ENCODE results near the gene HLCS.

The HLCS gene

GRCh38 chr21:36883532-36884486 lies 82.7 kb downstream of the HLCS start:
- DNase-seq (ENCODE audit: low read depth in 2 of 2): no peak

GRCh38 chr21:36882776-36883175 lies 83.7 kb downstream of the HLCS start:
- DNase-seq (ENCODE audit: low read depth in 2 of 2): no peak

- DNase-seq (ENCODE audit: low read depth in 2 of 2): peak; percentile 47 to 49
Observed at GRCh38 chr21:36881228-36881627, 85.2 kb downstream of the HLCS start.

GRCh38 chr21:36879827-36880226 lies 86.6 kb downstream of the HLCS start:
- no peak for DNase-seq (ENCODE audit: low read depth in 2 of 2)

- DNase-seq (ENCODE audit: low read depth in 2 of 2): no peak
Observed at GRCh38 chr21:36877741-36878140, 88.7 kb downstream of the HLCS start.

GRCh38 chr21:36874665-36875064 lies 91.8 kb downstream of the HLCS start:
- DNase-seq (ENCODE audit: low read depth in 2 of 2): no peak

GRCh38 chr21:36873513-36873912 lies 93.0 kb downstream of the HLCS start:
- DNase-seq (ENCODE audit: low read depth in 2 of 2): no peak

- DNase-seq (ENCODE audit: low read depth in 2 of 2): no peak
Observed at GRCh38 chr21:36867291-36867905, 99.1 kb downstream of the HLCS start.

GRCh38 chr21:36866419-36866818 lies 100.0 kb downstream of the HLCS start:
- no peak for DNase-seq (ENCODE audit: low read depth in 2 of 2)

GRCh38 chr21:36864974-36865373 lies 101.5 kb downstream of the HLCS start:
- DNase-seq (ENCODE audit: low read depth in 2 of 2): no peak

- DNase-seq (ENCODE audit: low read depth in 2 of 2): no peak
Observed at GRCh38 chr21:36863260-36863659, 103.2 kb downstream of the HLCS start.

GRCh38 chr21:36861595-36862323 lies 104.7 kb downstream of the HLCS start:
- DNase-seq (ENCODE audit: low read depth in 2 of 2): peak; percentile 33 to 45

GRCh38 chr21:36860736-36861594 lies 105.5 kb downstream of the HLCS start:
- DNase-seq (ENCODE audit: low read depth in 2 of 2): peak; percentile 72

GRCh38 chr21:36859744-36860501 lies 106.5 kb downstream of the HLCS start:
- no peak for DNase-seq (ENCODE audit: low read depth in 2 of 2)

- no peak for DNase-seq (ENCODE audit: low read depth in 2 of 2)
Observed at GRCh38 chr21:36858320-36858957, 108.0 kb downstream of the HLCS start.

GRCh38 chr21:36856643-36857042 lies 109.8 kb downstream of the HLCS start:
- no peak for DNase-seq (ENCODE audit: low read depth in 2 of 2)

GRCh38 chr21:36854391-36854790 lies 112.1 kb downstream of the HLCS start:
- DNase-seq (ENCODE audit: low read depth in 2 of 2): no peak

- DNase-seq (ENCODE audit: low read depth in 2 of 2): no peak
Observed at GRCh38 chr21:36852864-36853263, 113.6 kb downstream of the HLCS start.

- no peak for DNase-seq (ENCODE audit: low read depth in 2 of 2)
Observed at GRCh38 chr21:36852293-36852692, 114.2 kb downstream of the HLCS start.

GRCh38 chr21:36851121-36851520 lies 115.3 kb downstream of the HLCS start:
- no peak for DNase-seq (ENCODE audit: low read depth in 2 of 2)

All from fibroblast of skin of left biceps (primary cell).